HG03196 (cell line): ENCODE results near the gene PATE4.
A peak's percentile ranks its signal among the peaks of the same experiment; 100 is the strongest.
"Not testable (repeated sequence)": the region's sequence is repeated elsewhere in the genome, so short reads cannot be mapped to it uniquely, and the experiment has no call there.

ENCODE experiments used
- ATAC-seq: cut with Tn5 transposase; IDR thresholded peaks from one replicate; pipeline ENCODE4 v1.9.1; 2021; ENCODE audit not compliant: unreplicated experiment

PATE4 gene

GRCh38 chr11:125833016-125833415 lies at the start of gene PATE4:
Gene PATE4 (plus strand): TSS chr11:125833316. CDS start chr11:125833360, 44 bp downstream.
- ATAC-seq: no peak

- no peak for ATAC-seq
Observed at GRCh38 chr11:125784678-125785077, 48.4 kb upstream of the PATE4 start.

GRCh38 chr11:125787827-125788226 lies 45.3 kb upstream of the PATE4 start, which contains the start of gene PATE3:
Gene PATE3 (plus strand): TSS chr11:125788127. CDS start chr11:125788152, 25 bp downstream.
- ATAC-seq: no peak

- no peak for ATAC-seq
Observed at GRCh38 chr11:125790825-125791224, 42.3 kb upstream of the PATE4 start.

- ATAC-seq: no peak
Observed at GRCh38 chr11:125797641-125798040, 35.5 kb upstream of the PATE4 start.

GRCh38 chr11:125799808-125800207 lies 33.3 kb upstream of the PATE4 start:
- no peak for ATAC-seq

- ATAC-seq: no peak
Observed at GRCh38 chr11:125802387-125802786, 30.7 kb upstream of the PATE4 start.

GRCh38 chr11:125807909-125808308 lies 25.2 kb upstream of the PATE4 start:
- ATAC-seq: no peak

GRCh38 chr11:125835748-125836147 lies 2.6 kb downstream of the PATE4 start:
- ATAC-seq: no peak

GRCh38 chr11:125842321-125842948 lies 9.3 kb downstream of the PATE4 start:
- no peak for ATAC-seq

- no peak for ATAC-seq
Observed at GRCh38 chr11:125846188-125846587, 13.1 kb downstream of the PATE4 start.

- not testable (repeated sequence) for ATAC-seq
Observed at GRCh38 chr11:125857670-125858069, 24.6 kb downstream of the PATE4 start.

GRCh38 chr11:125862786-125863185 lies 29.7 kb downstream of the PATE4 start:
- ATAC-seq: not testable (repeated sequence)

GRCh38 chr11:125865354-125865753 lies 32.2 kb downstream of the PATE4 start:
- not testable (repeated sequence) for ATAC-seq

- no peak for ATAC-seq
Observed at GRCh38 chr11:125869521-125869920, 36.4 kb downstream of the PATE4 start.

- no peak for ATAC-seq
Observed at GRCh38 chr11:125871391-125872137, 38.4 kb downstream of the PATE4 start.

GRCh38 chr11:125872138-125872491 lies 39.0 kb downstream of the PATE4 start:
- ATAC-seq: no peak

- peak; percentile 23 for ATAC-seq
Observed at GRCh38 chr11:125873881-125874555, 40.9 kb downstream of the PATE4 start.

GRCh38 chr11:125874556-125875124 lies 41.5 kb downstream of the PATE4 start:
- ATAC-seq: peak; percentile 82

- no peak for ATAC-seq
Observed at GRCh38 chr11:125881291-125881690, 48.2 kb downstream of the PATE4 start.

- no peak for ATAC-seq
Observed at GRCh38 chr11:125883375-125883774, 50.3 kb downstream of the PATE4 start.

GRCh38 chr11:125886997-125887372 lies 53.9 kb downstream of the PATE4 start:
- ATAC-seq: peak; percentile 31
